ENCODE measurements around the gene STK35.

STK35 gene

DNA sequence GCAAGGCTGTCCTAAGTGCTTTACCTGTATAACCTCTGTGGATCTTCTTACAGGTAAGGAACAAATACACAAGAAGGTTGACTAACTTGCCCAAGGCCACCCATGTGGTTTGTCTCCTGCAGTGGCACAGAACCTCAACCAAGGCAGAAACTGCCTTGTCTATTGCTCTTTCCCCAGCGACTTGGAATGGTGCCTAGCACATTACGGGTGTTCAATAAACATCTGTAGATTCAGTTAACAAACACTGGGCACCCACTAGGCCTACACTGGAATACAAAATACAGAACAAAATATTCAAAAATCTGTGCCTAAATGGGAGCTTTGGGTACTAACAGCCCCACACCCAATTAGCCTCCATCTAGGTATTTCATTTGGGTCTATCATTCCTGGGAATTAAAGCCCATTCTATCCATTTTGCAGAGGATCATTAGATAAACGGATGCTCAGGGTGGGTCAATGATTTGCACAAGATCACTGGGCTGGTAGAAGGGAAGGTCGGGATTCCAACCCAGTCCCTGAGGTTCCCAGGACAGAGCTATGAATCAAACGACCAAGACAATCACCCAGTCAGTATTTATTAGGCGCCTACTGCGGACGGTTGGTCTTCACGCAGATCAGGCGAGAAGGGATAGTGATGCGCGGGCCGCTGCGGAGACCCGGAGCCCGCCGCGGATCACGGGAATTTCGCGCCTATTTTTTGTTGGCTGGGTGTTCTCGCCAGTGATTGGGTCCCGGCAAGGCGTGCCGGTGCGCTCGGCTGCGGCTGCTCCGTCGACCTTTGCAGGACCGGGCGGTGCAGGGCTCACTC is at the start of gene STK35:
STK35 (plus strand) TSS at position 771 of the 808 bp plus-strand sequence. CDS start 55 bp downstream, outside the sequence.
- DNase-seq: no peak

DNA sequence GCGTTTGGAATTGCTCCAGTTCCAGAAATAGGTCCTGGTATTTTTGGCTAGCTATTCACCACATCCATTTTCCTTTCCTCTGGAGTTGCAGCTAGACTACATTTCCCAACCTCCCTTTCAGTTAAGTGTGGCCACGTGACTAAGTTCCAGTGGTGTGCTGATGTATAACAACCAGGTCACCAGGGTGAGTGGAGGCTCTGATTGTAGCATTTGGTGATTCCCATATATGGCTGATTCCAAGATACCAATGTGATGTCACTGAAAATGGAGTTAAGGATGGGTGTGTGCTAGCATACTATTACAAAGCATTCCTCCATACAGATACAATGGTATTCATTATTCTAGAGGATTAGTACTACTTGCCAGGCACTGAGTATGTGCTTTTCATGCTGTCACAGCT is 49.7 kb upstream of the STK35 start:
- no peak for DNase-seq

DNA sequence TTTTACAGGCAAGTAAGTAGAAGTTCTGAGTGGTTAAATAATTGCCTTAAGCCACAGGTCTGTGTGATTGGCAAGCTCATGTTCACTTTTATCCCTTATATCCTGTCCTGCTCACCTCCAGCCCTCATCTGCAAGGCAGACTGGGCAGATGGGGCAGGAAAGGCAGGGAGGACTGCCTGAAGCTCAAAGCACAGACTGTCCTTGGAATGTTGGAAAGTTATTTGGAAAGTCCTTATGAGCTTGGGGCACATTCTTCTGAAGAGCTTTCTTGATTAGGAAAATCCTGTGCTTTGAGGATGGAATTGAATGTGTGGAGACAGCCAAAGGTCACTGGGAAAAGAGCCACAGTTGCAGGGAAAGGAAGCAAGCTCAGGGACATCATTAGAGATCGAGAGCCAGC is 48.9 kb upstream of the STK35 start:
- DNase-seq: no peak

DNA sequence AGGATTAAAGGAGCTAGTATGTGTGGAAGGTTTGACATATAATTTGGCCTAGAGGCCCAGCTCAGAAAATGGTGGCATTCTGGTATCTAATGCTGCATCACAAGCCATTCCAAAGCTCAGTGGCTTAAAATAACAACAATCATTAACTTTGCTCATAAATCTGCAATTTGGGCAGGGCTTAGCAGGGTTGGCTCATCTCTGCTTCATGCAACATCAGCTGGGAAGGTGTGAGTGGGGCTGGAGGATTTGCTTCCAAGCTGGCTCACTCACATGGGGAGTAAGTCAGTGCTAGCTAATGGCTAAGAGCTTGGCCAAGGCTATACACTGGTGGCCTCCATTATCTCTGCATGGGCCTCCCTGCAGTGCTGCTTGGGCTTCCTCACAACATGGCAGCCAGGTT is 48.0 kb upstream of the STK35 start:
- no peak for DNase-seq

DNA sequence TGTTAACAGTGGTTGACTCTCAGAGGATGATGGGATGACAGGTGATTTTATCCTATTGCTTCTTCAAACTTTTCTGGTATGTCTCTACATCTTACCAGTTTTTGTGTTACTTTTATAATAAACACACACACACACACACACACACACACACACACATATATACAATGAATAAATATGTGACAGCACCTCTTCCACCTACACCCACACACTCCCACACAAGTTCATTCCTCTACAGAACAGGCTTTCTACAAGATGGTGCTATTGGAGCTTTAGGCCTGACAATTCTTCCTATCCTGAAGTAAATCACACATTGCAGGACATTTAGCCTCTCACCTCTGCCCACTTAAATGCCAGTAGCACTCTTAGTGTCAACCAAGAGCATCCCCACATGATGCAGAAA is 46.7 kb upstream of the STK35 start:
- no peak for DNase-seq

DNA sequence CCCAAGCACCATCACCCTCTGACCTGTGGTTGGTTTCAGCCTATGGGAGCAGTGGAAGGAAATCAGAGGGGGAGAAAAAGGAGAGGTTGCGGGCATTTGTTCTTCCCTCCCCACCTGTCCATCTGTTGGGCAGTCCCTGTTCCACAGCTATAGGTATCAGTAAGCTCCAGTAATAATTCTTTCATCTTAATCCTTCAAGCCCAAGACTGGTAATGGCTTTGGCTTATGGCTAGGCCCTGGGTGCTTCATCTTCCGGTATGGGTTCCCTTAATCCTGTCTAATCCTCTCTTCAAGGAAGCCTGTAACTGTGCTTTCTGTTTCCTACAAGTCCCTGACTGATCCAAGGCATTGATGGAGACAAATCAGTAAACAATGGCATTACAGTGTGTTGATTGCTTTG is 42.2 kb upstream of the STK35 start:
- DNase-seq: no peak

DNA sequence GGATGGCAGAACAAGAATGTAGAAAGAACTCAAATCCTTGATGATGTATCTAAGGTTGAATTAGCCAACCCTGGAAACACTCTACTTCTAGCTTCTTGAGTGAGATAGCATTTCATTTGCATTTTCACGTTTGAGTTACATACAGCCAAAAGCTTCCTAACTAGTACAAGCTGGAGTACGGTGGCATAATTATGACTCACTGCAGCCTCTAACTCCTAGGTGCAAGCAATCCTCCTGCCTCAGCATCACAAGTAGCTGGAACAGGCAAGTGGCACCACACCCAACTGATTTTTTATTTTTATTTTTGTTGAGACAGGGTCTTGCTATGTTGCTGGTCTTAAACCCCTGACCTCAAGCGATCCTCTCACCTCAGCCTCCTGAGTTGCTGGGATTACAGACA is 36.5 kb upstream of the STK35 start:
- DNase-seq: no peak

DNA sequence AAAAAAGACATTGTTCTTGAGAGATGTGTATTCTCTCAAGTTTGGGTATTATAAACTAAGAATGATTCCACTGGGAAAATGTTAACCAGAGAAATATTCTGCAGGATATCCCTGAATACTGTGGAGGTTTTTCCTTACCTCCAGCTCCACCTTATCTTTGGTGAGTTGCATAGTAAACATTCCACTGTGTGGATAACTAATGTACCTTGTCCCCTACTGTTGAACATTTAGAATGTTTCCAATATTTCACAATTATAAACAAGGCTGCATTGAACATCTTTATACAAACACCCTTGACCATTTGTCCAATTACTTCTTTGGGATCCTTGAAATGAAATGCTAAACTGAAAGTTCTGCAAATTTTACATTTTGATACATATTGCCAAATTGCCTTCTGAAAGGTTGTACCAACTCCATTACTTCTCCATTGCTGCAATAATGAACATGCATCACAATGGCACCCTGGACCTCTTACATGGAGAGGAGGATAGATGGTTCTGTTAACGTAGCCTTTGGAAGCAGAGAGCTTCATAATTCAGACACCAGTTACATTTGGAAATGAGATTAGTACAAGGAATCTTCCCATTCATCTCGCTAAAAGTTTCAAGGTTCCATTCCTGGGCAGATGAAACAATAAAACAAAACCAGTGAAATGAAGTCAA is 35.0 kb upstream of the STK35 start:
- DNase-seq: no peak

DNA sequence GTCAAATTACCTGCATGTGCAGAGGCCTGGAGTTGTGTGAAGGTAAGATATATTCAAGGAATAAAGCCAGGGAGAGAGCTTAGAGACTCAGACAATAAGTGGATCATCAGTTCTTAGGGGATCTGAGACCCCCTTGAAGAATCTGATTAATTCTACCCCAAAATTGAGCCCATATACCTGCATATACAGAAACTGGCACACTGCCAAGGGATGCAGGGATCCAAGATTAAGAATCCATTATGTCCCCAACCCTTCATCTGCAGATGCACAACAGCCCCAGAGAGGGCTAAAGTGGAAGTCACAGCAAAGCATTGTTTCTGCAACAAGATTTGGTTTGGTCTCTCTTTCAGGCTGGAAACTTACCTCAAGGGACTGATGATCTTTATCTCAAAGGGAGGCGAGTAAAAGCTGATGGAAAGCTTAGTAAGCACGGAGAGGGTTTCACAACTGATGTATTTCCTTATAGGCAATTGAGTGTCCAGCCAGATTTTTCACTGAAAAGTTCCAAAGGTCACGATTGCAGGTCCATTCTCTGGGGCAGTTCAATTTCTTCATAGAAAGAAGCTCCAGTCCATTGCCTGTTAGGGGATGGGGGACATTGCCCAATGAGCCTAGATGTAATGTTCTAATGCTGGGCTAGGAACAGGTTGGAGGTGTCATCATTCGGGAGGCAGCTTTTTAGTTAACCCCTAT is 20.9 kb upstream of the STK35 start:
- no peak for DNase-seq

DNA sequence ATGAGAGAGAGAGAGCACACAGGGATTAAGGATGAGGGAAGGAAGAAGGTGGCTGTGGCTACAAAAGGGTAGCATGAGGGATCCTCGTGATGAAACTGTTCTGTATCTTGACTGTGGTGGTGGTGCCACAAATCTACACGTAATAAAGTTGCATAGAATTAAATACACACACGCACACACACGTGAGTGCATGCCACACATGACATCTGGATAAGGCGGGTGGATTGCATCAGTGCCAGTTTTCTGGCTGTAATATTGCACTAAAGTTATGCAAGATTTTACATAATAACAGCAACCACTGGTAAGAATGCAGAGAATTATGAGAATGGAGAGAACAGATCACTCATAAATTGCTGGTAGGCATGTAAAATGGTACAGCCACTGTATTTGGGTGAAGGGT is 16.9 kb upstream of the STK35 start:
- no peak for DNase-seq

DNA sequence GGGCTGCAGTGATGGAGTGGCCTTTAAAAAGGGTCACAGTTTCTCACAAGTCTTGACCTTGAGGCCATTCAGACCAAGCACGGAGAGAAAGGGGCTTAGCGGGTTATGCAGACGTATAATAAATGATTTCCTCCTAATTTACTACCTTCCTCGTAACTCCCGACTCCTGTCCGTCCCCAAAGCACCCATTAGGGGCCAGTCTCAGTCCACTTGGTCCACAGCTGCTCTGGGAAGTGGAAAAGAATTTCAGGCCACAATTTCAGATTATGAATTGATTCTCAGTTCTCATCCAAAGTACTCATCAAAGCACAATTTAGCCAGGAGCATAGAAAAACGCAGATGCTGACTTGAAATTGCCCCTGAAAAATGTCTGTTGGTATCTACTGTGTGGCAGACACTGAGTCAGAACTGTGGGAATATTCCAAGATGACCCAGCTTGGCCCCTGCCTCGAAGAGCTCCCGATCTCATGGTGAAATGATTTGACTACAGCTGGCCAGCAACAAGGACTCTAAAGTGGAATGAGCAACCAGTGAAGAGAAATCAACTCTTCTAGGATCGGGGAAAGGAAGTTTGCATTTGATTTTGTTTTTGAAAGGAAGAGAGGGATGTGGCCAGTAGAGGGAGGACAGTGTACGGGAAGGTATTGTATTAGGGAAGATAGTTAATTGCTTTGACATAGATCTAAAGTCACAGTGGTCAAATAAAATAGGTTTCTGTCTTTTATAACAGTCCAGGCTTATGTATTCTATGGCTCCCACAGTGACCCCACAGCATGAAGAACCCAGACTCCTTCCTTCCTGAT is 15.2 kb upstream of the STK35 start:
- no peak for DNase-seq

DNA sequence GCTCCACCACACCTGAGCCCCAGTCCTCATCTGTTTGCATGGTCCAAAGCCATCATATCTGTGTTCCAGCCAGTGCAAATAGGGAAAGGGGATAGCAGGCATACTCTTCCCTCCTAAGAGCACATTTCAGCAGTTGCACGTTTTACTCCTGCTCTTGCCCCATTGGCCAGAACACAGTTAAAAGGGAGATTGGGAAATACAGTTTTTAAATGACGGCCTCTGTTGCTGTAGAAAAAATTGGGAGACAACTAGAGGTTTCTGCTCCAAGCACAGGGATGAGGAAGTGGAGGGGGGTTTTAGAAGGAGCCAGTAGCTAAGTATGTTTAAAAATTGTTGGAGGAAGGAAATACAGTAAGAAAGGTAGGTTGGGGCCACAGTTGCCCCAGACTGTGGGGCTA is 14.6 kb upstream of the STK35 start:
- no peak for DNase-seq

DNA sequence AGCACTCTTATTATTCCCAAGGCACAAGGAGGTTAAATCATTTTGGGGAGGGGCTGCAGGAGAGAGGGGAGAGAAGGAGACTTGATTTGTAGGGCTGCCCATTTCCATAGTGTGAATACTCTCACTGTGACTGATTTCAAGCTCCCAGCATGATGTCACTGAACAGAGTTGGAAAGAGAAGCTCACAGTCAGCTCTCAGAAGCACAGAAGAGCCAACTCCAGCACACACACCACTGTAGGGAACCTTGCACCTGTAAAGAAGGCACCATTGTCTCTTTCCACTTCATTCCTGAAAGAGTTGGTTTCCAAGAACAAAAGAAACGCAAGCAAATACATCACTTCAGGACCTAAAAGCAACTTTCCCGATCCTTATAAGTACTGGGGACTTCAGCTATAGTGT is 12.7 kb upstream of the STK35 start:
- DNase-seq: no peak

DNA sequence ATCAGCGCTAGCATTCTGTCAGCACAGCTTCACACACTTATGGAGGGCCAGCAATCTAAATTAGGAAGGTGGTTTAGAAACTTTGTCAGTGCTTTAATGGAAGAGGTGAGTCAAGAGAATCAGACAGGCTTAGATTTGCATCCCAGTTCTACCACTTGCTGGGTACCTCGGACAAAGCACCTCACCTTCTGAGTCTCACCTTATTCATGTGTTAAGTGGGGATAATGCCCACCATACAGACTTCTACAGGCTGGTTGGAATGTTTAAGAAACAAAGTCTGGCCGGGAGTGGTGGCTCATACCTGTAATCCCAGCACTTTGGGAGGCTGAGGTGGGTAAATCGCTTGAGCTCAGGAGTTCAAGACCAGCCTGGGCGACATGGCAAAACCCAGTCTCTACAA is 12.2 kb upstream of the STK35 start:
- no peak for DNase-seq

DNA sequence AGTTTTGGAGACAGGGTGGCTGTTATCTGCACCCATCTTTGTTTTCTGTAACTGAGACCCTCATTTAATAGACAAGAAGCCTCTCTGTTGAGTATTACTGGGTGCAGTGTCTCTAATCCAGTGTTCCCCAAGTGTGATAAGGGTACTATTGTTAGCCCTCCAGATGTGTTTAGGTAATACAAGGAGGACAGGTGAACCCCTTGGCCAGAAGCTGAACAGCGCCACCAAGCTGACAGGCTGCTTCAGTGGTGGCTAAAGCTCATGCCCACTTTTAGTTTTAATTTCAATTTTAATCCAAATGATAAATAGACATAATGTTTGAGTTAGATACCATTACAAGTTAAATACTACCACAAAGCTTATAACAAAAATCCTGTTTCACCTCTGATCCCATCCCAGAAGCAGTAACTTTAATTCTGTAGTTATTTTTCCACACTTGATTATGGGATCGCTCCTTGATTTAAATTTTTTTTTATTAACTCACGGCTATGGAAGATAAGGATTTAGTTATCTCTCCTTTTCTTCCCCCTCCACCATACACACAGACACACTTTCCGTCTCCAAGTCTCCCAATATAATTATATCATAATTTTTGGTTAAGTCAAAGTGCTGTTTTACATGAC is 8.4 kb upstream of the STK35 start:
- peak; percentile 30 for DNase-seq

DNA sequence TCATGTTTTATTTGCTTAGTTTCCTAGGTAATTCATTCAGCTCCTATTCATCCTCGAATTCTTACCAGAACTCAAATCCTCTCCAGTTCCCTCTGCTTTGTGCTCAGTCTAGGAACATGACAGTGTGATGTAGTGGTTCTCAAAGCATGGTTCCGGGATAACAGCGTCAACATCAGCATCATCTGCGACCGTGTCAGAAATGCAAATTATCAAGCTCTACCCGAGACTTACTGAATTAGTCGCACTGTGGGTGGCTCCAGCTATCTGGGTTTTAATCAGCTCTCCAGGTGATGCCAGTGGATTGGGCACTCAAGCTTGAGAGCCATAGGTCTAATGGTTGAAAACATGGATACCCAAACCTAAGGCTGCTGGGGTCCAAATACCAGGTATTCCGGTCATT is 7.7 kb upstream of the STK35 start:
- DNase-seq: no peak

DNA sequence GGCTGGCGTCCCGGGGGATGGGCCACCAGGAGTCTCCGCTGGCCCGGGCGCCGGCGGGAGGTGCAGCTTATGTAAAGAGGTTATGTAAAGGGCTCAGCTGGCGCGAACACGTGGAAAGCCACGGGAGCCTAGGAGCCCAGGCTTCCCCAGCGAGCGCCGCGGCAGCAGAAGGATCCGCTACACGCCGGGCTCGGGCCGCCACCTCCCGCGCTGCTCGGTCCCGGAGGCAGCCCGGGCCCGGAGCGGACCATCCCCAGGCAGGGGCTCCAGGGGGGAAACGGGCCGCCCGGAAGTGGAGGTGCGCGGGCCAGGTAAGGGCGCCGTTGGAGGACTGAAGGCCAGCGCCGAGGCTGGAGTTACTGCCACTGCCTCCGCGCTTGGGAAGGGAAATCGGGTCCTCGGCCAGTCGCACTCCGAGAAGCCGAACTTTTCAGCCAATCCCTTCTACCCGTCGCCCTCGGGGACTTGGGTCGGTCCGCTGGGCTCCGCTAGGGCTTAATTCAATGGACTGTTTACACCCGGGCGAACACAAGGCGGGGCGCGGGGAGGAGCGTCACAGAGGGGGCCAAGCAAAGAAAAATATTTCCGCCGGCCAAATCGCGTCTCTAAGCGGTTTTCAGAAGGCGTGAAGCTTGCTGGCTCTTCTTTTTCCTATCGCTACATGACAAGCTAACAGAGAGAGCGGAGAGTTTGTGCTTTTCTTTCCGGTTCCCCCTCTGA is 398 bp downstream of the STK35 start:
- DNase-seq: peak; percentile 93

DNA sequence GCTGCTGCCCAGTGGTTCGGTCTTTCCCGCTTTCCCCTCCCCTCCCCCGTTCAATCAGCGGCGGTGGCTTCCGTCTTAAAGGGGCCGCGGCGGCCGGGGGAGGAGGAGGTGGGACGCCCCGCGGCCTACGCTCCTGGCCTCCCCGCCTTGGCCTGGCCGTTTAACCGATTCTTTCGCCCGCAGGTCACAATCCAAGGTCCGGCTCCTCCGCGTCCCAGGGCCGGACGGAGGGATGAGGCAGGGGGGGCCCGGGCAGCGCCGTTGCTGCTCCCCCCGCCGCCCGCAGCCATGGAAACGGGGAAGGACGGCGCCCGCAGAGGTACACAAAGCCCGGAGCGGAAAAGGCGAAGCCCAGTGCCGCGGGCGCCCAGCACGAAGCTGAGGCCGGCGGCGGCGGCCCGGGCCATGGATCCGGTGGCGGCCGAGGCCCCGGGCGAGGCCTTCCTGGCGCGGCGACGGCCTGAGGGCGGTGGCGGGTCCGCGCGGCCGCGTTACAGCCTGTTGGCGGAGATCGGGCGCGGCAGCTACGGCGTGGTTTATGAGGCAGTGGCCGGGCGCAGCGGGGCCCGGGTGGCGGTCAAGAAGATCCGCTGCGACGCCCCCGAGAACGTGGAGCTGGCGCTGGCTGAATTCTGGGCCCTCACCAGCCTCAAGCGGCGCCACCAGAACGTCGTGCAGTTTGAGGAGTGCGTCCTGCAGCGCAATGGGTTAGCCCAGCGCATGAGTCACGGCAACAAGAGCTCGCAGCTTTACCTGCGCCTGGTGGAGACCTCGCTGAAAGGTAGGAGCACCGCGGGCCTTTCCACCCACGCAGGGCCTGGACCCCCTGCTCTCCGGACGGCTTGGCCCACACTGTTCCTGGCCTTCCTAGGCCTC is 1.2 kb downstream of the STK35 start:
- DNase-seq: peak; percentile 89

DNA sequence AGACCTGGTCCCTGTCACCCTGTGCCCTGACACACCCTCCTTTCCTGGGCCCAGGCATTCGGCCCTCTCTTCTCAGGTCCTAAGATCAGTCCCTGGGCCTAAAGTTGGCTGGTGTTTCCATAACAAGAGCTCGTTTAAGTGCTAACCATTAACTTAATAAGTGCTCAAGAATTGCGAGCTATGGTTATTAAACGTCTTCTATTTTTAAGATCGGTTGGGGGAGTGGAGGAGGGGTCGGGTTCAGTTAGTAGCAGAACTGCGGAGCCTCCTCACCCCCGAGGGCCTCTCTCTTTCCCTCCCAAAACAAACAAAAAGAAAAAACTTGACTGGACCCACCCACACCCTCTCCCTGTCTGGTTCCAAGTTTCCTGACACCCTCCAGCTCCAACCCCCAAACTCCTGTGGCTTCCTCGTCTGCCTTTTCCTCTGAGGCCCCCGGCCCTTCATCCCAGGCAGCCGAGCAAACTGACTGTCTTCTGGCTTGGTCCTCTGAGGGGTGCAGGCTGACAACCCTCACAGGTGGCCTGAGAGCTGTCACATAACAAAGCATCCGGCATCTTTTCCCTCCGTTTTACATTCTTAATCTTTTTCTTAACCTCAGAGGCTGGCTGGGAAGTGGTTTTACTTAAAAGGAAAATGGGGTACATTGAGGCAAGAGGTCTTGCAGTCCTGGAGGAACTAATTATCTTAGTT is 2.0 kb downstream of the STK35 start:
- DNase-seq: no peak

DNA sequence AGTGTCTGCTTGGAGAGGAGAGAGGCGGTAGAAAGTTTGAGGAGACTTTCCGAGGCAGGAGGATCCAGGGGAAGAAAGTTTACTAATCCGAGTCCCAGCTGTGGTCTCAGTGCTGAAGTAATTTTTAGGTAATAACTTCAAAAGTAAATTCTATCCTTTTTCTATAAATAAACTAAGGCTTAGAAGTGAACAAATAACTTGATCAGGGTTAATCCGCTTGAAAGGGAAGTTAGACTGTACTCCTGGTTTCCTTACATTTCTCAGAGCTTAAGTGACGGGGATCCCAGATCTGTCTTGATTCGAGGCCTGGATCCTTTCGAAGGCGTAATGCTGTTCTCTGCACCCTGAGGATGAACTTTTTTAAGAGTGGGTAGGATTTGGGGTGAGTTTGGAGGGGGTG is 2.6 kb downstream of the STK35 start:
- no peak for DNase-seq
